ENCODE results near the gene MPPED2.

GRCh38 chr11:30610628-30611027, 24.5 kb upstream of the MPPED2 start:
- TF ChIP-seq CTCF (IDR thresholded peaks at IDR 0.05; ENCODE audit: poor library complexity), result no peak
- TF ChIP-seq EZH2 (IDR thresholded peaks at IDR 0.05; ENCODE audit: borderline replicate concordance), result no peak
- no peak for TF ChIP-seq EZH2phosphoT487 (IDR thresholded peaks at IDR 0.05; ENCODE audit: low read depth, severe bottlenecking, unreplicated experiment)

Data from hepatocyte (in vitro differentiated cells).